Activated naive CD8-positive, alpha-beta T cell treated with anti-CD3 and anti-CD28 coated beads, Interleukin-2, amount 10 ng/mL, durations not matched to agents 7 days and 5 days (primary cell): ENCODE data around the gene ABCB9. TPM values are rescaled to one million over a fixed set of nuclear protein-coding genes. Genes with fewer than 3 reads are reported as not detected.

Experiments used
- ATAC-seq: fragments of 150-1000 bp; cut with Tn5 transposase; one replicate; pipeline ENCODE4 v1.10.0; 2021; ENCODE audit warnings: low read depth, moderate library complexity
- POLR2A ChIA-PET: fragments of 350-600 bp; sonication (Branson Sonifier 250); formaldehyde crosslinking; loops from one replicate; lab custom pipeline; 2021; ENCODE audit warnings: antibody characterized with exemption; lab: Charles Lee
- DNase-seq: peaks from one replicate; pipeline ENCODE4 v3.0.0; 2021
- H3K27ac Mint-ChIP-seq: one replicate; pipeline ENCODE4 v1.8.0; 2022; ENCODE audit warnings: mild to moderate bottlenecking, mixed read lengths
- H3K27me3 Mint-ChIP-seq: one replicate; pipeline ENCODE4 v1.8.0; 2022; ENCODE audit warnings: mild to moderate bottlenecking, moderate library complexity, mixed read lengths
- H3K36me3 Mint-ChIP-seq: one replicate; pipeline ENCODE4 v1.8.0; 2021; ENCODE audit warnings: mild to moderate bottlenecking, mixed read lengths
- H3K4me1 Mint-ChIP-seq: one replicate; pipeline ENCODE4 v1.8.0; 2021; ENCODE audit warnings: mixed read lengths
- H3K4me3 Mint-ChIP-seq: one replicate; pipeline ENCODE4 v1.8.0; 2022; ENCODE audit warnings: mild to moderate bottlenecking, moderate library complexity, mixed read lengths
- H3K9me3 Mint-ChIP-seq: one replicate; pipeline ENCODE4 v1.8.0; 2021; ENCODE audit warnings: mixed read lengths
- total RNA-seq, 2 experiments: library from RNA; stranded (reverse); gene quantifications; one replicate each; pipeline ENCODE4 v1.2.3, GENCODE V29; 2021

ABCB9 gene
- total RNA-seq, 2 experiments from 2014 or later = 7.0 to 9.2 TPM

DNA sequence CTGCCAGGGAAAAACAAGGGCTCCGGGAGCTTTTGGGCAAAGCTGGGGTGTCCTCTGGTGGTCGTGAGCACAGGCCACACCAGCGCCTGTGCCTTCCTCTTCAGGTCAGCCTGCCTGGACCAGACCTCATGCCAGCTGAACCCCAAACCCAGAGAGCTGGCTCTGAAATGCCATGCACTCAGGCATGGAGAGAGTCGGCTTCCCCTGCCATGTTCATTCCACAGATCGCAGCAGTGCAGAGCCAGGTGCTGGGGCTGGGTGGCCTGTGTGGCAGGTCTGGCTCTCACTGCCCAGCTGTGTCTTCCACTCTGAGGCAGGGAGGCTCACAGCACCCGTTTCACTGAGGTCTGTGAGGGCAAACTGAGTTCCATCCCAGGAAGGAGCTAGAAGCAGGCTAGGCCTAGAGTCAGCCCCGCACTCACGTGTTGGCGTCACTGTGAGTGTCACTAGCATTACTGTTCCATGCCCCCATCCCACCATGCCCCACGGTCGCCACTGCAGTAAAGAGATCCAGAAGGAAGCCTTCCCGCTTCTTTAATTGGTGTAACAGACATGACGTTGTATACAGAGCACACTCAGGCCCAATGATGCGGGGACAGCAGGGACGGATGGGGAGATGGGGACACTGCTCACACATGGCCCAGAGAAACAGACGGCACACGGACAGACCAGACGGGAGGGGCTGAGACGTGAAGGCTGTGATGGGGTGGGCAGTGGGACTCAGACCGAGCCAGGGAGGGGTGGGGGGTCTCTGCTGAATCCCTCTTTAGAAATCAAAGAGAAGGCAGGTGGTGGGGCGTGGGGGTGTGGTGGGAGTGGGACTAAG is 16.9 kb upstream of the ABCB9 start:
- Mint-ChIP-seq H3K9me3 (no peaks in the 10 kb centered on the region), H3K27ac (peak overlapping the region; percentile 73), H3K4me1 (peaks cover 34% of the 10 kb centered on the region), H3K4me3 (peak overlapping the region; percentile 93), H3K36me3 (peaks cover 7% of the 10 kb centered on the region), H3K27me3 (no peaks in the 10 kb centered on the region)
- DNase-seq (no peak), ATAC-seq (no peak)
- POLR2A ChIA-PET = interaction anchor here (0.6 to 2.6 kb wide), 4 partner anchors 13 to 535 kb away, joined by 4 to 14 read pairs (median 5); partner anchors contain the start of genes MPHOSPH9 and MTRFR

DNA sequence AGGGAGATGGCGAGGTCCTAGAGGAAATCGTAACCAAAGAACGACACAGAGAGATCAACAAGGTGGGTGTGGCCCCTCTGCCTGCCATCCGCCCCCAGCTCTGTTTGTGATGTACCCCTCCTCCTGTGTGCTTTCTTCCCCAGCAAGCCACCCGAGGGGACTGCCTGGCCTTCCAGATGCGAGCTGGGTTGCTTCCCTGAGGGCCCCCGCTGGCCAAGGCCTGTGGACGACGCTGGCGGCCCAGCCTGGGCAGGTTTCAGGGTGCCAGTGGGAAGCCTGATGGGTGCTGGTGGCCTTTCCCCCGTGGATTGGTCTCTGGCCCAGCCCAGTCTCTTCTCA is 16.2 kb upstream of the ABCB9 start:
- POLR2A ChIA-PET = interaction anchor here (2.0 to 2.6 kb wide), 2 partner anchors 13 to 93 kb away, joined by 6 to 14 read pairs; no protein-coding TSS in a partner anchor
- H3K4me3 Mint-ChIP-seq = peak overlapping the region; percentile 93
- peak overlapping the region; percentile 84 for H3K27ac Mint-ChIP-seq

DNA sequence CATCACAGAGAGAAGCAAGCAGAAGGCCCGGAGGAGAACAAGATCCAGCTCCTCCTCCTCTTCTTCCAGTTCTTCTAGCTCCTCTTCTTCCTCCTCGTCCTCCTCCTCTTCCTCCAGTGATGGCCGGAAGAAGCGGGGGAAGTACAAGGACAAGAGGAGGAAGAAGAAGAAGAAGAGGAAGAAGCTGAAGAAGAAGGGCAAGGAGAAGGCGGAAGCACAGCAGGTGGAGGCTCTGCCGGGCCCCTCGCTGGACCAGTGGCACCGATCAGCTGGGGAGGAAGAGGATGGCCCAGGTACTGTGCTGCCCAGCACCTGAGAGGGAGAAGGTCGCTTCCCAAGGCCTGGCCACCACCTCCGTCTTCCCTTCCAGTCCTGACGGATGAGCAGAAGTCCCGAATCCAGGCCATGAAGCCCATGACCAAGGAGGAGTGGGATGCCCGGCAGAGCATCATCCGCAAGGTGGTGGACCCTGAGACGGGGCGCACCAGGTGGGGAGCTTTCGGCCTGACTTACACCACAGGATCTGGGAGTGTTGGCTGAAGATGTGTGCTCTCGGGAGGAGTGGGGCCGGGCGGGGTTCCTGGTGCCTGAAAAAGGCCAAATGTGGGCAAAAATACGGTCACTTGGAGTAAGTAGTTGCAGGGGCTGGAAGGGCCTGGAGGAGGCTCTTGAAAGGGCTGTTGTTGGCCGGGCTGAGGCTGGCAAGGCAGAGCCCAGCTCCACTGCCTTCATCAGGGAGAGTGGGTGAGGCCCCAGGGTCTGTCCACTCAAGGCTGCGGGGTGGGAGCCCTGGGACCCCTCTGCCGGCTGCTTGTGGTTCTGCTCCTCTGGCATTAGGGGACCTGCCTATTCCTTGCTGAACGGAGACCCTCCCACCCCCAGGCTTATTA is 15.6 kb upstream of the ABCB9 start:
- ATAC-seq (no peak), DNase-seq (peak; percentile 35)
- Mint-ChIP-seq H3K36me3 (peaks cover 7% of the 10 kb centered on the region), H3K27ac (peak overlapping the region; percentile 84), H3K4me3 (peak overlapping the region; percentile 93), H3K9me3 (no peaks in the 10 kb centered on the region), H3K27me3 (no peaks in the 10 kb centered on the region), H3K4me1 (peaks cover 34% of the 10 kb centered on the region)
- POLR2A ChIA-PET = interaction anchor here (0.9 to 2.6 kb wide), 4 partner anchors 12 to 251 kb away, joined by 3 to 14 read pairs (median 4); no protein-coding TSS in a partner anchor

More for the DNA sequence above, 16.2 kb upstream of the ABCB9 start:
- H3K36me3 Mint-ChIP-seq = peaks cover 7% of the 10 kb centered on the region
- DNase-seq (no peak), ATAC-seq (no peak)
- peaks cover 34% of the 10 kb centered on the region for H3K4me1 Mint-ChIP-seq
- no peaks in the 10 kb centered on the region for H3K27me3 Mint-ChIP-seq
- H3K9me3 Mint-ChIP-seq = no peaks in the 10 kb centered on the region

DNA sequence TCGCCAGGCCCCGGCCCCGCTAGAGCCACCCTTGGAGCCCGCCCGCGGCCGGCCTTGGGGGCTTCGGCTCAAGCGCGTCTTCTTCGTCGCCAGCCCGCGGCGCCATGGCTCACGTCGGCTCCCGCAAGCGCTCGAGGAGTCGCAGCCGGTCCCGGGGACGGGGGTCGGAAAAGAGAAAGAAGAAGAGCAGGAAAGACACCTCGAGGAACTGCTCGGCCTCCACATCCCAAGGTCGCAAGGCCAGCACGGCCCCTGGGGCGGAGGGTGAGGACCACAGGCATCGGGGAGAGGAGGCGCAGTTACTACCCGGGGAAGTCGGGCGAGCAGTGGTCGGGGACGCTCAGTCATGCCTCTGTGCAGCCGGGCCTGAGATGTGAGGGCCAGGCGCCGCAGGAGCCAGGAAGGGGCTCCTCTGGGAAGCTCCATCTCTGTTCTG is 14.8 kb upstream of the ABCB9 start:
- Mint-ChIP-seq H3K4me1 (peaks cover 38% of the 10 kb centered on the region), H3K27me3 (no peaks in the 10 kb centered on the region), H3K4me3 (peak overlapping the region; percentile 93), H3K9me3 (no peaks in the 10 kb centered on the region), H3K36me3 (peaks cover 7% of the 10 kb centered on the region), H3K27ac (peak overlapping the region; percentile 84)
- ATAC-seq = peak; percentile 10
- no peak for DNase-seq
- POLR2A ChIA-PET = interaction anchor here (0.9 to 2.6 kb wide), 4 partner anchors 11 to 251 kb away, joined by 3 to 14 read pairs (median 4); no protein-coding TSS in a partner anchor

DNA sequence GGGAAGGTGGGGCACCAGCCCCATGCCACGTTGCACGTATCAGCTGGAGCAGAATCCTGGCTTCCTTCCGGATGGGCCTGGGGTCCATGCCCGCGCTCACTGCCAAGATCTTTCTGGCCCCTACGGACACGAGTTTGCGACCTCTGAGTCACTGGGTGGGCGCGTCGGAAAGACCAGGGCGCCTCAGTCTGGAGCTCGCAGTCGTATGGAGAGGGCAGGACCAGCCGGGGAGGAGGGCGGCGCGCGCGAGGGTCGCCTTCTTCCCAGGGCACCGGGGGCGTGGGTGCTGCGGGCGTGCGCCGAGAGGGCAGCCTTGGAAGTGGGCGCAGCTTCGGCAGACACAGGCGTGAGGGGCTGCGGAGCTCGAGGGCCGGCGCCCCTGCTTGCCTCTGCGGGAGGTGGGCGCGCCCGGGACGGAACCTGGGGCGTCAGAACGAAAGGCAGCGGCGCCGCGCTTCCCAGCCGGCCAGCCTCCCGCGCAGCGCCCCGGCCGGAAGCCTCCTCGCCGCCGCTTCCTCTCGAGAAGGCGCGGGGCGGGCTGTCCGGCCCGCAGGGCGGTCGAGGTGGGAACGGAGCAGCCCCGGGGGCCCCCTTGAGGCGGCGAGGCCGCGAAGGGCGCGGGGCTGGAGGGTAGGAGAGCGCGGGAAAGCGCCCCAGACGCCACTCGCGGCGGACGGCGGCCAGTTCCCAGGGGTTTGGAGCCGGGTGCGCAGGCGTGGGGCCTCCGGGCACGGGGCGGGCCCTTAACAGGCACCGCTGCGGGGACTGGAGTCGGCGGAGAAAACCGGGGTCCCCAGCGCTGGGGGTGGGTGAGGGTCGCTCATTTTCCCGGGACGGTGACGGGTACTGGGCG is 14.1 kb upstream of the ABCB9 start, which contains the start of gene ARL6IP4:
ARL6IP4 (plus strand) TSS at position 499 of the 853 bp plus-strand sequence. CDS start 459 bp downstream, outside the sequence.
- Mint-ChIP-seq H3K27ac (peak within 1 kb of the TSS; percentile 88), H3K9me3 (no peaks in the 10 kb centered on the region), H3K36me3 (peaks cover 7% of the 10 kb centered on the region), H3K27me3 (no peaks in the 10 kb centered on the region), H3K4me1 (peaks cover 42% of the 10 kb centered on the region), H3K4me3 (peak within 1 kb of the TSS; percentile 93)
- POLR2A ChIA-PET = interaction anchor here (0.7 to 2.9 kb wide), 8 partner anchors 14 to 385 kb away, joined by 3 to 14 read pairs (median 5); partner anchors contain the start of genes ABCB9, MPHOSPH9, MTRFR and SBNO1
- ATAC-seq = peak; percentile 78
- peak; percentile 87 for DNase-seq

DNA sequence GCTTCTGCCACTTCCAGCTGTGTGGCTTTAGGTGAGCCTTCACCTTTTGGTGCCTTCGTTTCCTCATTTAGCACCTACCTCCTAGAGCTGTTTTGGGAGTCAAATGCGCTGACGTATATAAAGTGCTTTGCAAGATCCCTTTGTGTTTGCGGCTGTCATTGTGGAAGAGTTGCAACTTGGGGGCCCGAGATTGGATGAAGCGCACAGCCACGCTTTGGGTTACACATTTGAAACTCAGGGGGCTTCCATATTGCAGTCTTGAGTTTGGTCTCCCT is 13.6 kb upstream of the ABCB9 start:
- ATAC-seq = no peak
- Mint-ChIP-seq H3K4me3 (peak overlapping the region; percentile 93), H3K36me3 (peaks cover 5% of the 10 kb centered on the region), H3K27ac (peak overlapping the region; percentile 88), H3K4me1 (peaks cover 42% of the 10 kb centered on the region), H3K27me3 (no peaks in the 10 kb centered on the region), H3K9me3 (no peaks in the 10 kb centered on the region)
- POLR2A ChIA-PET = interaction anchor here (0.7 to 2.9 kb wide), 6 partner anchors 13 to 385 kb away, joined by 3 to 14 read pairs (median 5); partner anchors contain the start of genes ABCB9, MPHOSPH9, MTRFR and SBNO1
- DNase-seq = no peak

DNA sequence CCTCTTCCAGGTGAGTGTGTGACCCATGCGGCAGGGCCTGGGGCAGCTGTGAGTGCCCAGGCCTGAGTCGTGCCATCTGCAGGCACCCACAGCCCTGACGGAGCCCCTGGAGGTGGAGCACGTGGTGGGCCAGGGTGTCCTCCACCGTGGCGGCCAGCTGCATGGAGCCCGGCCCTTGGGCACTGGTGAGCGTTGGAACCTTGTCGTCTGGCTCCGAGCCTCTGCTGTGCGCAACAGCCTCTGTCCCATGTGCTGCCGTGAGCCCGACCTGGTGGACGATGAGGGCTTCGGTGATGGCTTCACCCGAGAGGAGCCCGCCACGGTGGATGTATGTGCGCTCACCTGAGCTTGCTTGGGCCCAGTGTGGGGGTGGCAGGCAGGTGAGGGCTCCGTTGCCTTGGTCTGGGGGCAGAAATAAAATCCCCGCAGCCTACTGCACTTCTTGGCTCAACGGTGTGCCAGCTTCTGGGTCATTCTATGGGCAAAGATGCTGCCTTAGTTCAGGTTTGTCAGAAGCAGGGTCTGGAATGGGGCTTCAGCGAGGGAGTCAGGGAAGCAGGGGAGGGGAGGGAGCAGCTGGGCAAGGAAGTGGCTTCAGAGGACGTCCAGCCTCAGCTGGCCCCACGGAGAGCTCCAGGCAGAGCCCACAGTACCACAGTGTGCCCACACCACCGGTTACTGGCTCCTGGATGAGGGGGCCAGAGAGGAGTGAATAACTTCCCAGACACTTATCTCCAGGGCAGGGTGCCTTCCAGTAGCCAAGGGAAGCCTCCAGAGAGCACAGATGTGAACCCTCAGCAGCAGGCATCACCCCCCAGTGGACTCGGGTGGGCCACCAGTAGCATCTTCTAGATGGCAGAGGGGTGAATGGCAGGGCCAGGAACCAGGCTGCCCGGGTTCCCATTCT is 13.0 kb upstream of the ABCB9 start:
- Mint-ChIP-seq H3K36me3 (peaks cover 5% of the 10 kb centered on the region), H3K4me3 (peak overlapping the region; percentile 93), H3K27ac (peak overlapping the region; percentile 88), H3K4me1 (peaks cover 40% of the 10 kb centered on the region), H3K27me3 (no peaks in the 10 kb centered on the region), H3K9me3 (no peaks in the 10 kb centered on the region)
- POLR2A ChIA-PET = interaction anchor here (0.7 to 2.9 kb wide), 6 partner anchors 12 to 386 kb away, joined by 3 to 14 read pairs (median 5); partner anchors contain the start of genes ABCB9, MPHOSPH9, MTRFR and SBNO1
- ATAC-seq = no peak
- peak; percentile 35 for DNase-seq

DNA sequence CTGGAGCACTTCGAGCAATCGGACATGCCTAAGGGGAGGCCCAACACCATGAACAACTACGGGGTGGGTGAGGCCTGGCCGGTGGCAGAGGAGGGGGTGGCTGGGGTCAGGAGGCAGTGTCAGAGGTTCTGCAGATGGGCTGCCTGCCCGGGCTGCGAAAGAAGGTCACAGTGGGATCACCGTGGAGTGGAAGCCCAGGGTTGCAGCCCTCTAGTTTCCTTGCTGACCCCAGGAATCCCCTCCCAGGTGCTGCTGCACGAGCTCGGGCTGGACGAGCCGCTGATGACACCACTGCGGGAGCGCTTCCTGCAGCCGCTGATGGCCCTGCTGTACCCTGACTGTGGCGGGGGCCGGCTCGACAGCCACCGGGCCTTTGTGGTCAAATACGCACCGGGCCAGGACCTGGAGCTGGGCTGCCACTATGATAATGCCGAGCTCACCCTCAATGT is 12.3 kb upstream of the ABCB9 start:
- Mint-ChIP-seq H3K9me3 (no peaks in the 10 kb centered on the region), H3K36me3 (peaks cover 5% of the 10 kb centered on the region), H3K27me3 (no peaks in the 10 kb centered on the region), H3K27ac (no peak overlapping the region), H3K4me1 (peaks cover 36% of the 10 kb centered on the region), H3K4me3 (no peak overlapping the region)
- POLR2A ChIA-PET = interaction anchor here (0.7 to 2.9 kb wide), 4 partner anchors 12 to 255 kb away, joined by 3 to 14 read pairs (median 8); partner anchors contain the start of genes ABCB9, MPHOSPH9 and MTRFR
- no peak for ATAC-seq
- peak; percentile 31 for DNase-seq

DNA sequence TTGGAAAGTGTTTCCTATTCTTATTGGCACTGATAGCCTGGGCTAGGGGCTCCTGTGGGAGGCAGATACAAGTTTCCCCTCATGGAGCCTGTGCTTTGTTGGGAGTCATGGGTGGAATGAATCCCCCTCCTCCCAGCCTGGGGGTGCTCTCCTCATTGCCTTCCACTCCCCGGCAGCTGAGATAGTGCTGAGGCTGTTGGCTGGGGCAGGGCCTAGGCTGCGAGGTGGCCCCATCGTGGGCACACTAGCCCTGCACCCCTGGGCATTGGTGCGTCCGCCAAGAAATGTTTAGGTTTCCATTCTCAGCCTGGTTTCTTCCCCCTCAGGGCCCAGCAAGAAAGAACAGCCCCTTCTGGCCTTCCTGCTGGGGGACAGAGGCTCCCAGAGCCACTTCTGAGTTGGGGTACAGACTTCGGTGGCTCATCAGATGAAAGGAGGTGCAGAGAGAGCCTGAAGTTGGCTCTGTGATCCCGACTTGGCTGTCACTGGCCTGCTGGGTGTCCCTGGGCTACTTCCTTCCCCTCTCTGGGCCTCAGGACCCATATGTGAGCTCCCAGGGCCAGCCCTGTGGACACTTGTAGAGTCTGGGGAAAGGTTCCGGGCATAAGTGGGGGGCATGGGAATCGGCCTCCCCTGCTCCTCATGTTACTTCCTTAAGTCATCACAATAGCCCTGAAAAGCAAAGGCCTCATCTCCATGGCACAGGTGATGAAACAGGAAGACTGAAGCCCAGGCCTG is 11.6 kb upstream of the ABCB9 start:
- ATAC-seq (no peak), DNase-seq (no peak)
- POLR2A ChIA-PET = interaction anchor here (0.7 to 2.9 kb wide), 2 partner anchors 141 to 255 kb away, joined by 3 to 14 read pairs; partner anchors contain the start of genes MPHOSPH9 and MTRFR
- Mint-ChIP-seq H3K36me3 (peaks cover 5% of the 10 kb centered on the region), H3K4me3 (no peak overlapping the region), H3K9me3 (no peaks in the 10 kb centered on the region), H3K4me1 (peaks cover 29% of the 10 kb centered on the region), H3K27ac (peak overlapping the region; percentile 25), H3K27me3 (no peaks in the 10 kb centered on the region)

DNA sequence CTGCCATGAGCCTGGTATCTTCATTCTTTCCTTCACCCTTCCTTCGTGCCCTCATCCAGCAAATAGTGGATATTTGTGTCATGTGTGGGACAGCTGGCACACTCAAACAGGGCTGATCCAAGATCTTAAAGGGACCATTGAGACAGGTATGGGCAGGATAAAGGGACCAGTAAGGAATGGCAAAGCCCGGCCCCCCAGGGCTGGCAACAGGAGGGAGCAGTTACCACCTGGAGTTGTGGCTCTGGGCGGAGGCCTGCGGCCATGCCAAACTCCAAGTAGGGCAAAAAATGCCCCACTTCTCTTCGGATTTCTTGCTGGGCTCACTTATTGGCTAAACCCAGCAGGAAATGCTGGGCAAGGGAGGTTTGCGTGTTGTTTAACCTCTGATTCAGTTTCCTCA is 10.9 kb upstream of the ABCB9 start:
- Mint-ChIP-seq H3K27me3 (no peaks in the 10 kb centered on the region), H3K4me1 (peaks cover 24% of the 10 kb centered on the region), H3K4me3 (peak overlapping the region; percentile 16), H3K27ac (peak overlapping the region; percentile 25), H3K9me3 (no peaks in the 10 kb centered on the region), H3K36me3 (peaks cover 5% of the 10 kb centered on the region)
- ATAC-seq (no peak), DNase-seq (no peak)
- POLR2A ChIA-PET = interaction anchor here (3.4 to 3.5 kb wide), 2 partner anchors 98 to 255 kb away, joined by 18 to 42 read pairs; partner anchors contain the start of genes MPHOSPH9 and MTRFR

DNA sequence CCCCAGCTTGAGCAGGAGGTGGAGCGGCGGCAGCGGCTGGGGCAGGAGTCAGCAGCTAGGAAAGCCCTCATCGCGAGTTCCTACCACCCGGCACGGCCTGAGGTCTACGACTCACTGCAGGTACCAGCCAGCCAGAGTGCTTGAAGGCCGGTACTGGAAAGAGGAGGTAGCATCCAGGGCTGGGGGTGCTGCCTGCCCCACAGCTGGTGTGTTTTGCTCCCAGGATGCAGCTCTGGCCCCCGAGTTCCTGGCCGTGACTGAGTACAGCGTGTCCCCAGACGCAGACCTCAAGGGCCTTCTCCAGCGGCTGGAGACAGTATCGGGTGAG is 10.3 kb upstream of the ABCB9 start:
- peaks cover 20% of the 10 kb centered on the region for H3K4me1 Mint-ChIP-seq
- H3K4me3 Mint-ChIP-seq = peak overlapping the region; percentile 94
- H3K27ac Mint-ChIP-seq = no peak overlapping the region
- H3K9me3 Mint-ChIP-seq = no peaks in the 10 kb centered on the region
- ATAC-seq (no peak), DNase-seq (no peak)
- H3K27me3 Mint-ChIP-seq = no peaks in the 10 kb centered on the region
- POLR2A ChIA-PET = interaction anchor here (2.8 to 3.5 kb wide), 3 partner anchors 10 to 256 kb away, joined by 18 to 42 read pairs (median 23); partner anchors contain the start of genes ABCB9, MPHOSPH9 and MTRFR
- H3K36me3 Mint-ChIP-seq = peaks cover 4% of the 10 kb centered on the region
